ENCODE data around the gene FNIP2. TPM values are rescaled to one million over a fixed set of nuclear protein-coding genes. Genes with fewer than 3 reads are reported as not detected.
"Not testable (repeated sequence)": the region's sequence is repeated elsewhere in the genome, so short reads cannot be mapped to it uniquely, and the experiment has no call there.

Gene FNIP2
- polyA plus RNA-seq, 3 donors = 7.3 to 23.7 (median 9.6) TPM

GRCh38 chr4:158785718-158786117 lies 16.9 kb downstream of the FNIP2 start:
- H3K27ac ChIP-seq (ENCODE audit: low read depth, low read length) = no peak overlapping the region
- WGBS, 3 donors = 10 to 43% (median 33%) methylated on average over 1 of the region's 1 CpG

DNA sequence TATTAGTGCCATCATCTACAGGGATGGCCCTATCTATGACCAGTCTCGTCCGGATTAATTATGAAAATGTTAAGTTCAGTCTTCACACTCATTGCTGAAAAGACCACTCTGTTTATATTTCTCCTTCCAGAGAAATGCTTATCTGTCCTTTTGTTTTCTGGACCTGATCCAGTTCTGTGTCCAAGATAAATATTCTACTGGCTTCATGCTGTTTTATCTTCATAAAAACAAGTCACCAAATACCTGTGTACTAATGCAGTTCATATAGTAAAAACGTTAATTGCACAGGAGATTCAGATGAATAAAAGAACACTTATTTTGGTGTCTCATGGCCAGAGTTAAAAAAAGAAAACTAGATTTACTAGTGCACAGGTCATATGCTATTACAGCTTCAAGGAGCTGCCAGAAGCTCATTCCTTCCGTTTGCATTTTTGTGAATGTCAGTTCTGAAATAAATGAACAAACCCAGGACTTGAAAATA lies 17.3 kb downstream of the FNIP2 start:
- 13 to 26% (median 23%) methylated on average over 4 of the region's 4 CpGs for WGBS, 3 donors

DNA sequence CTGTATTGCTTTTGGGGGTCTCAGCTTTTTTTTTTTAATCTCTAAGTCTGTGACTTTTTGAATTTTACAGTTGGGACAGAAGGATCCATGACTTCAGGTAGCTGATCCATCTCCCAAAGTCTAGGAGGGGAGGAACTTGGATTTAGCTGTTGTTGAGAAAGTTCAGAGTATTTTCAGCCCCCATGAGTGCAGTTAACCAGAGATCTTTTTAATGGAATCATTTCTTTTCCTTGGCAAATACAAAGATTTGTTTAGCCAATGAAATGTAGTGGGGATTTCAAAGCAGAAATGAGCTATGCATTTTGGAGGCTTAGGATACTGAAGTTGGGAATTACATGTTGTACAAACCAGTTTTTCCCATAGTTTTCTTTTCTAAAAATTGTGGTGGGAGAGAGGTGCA lies 18.1 kb downstream of the FNIP2 start:
- H3K27ac ChIP-seq (ENCODE audit: low read depth, low read length) = no peak overlapping the region

More for the DNA sequence above, 17.3 kb downstream of the FNIP2 start:
- H3K27ac ChIP-seq (ENCODE audit: low read depth, low read length) = no peak overlapping the region

DNA sequence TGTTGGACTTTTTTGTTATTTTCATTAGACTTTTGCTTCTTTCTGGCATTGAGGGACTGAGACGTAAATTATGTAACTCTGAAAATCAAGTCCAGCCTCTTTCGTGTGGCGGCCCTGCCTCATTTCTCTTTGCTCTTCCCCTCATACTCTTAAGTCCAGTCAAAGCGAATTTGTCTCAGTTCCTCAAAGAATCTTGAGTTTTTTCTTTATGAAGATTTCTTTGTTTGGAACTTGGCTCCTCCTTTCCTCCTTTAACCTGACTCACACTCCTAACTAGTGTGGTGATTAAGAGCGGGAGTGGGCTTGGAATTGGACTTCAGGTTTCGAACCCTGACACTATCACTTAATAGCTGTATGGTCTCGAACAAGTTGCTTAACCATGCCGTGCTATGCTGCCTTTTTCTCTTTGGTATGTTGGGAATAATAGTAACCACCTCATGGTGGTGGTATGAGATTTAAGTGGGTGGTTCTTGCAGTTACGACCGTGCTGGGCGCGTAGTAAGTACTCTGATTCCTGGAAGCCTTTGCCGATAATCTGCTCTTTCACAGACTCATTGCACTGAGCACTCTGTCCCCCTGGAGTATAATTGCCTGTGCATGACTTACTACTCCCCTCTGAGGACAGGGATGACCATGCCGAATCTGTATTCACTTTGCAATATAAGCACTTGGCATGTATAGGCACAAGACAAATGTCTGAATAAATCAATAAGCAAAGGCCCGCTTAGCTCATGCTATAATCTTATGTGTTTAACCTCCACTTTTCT lies 19.1 kb downstream of the FNIP2 start:
- H3K27ac ChIP-seq (ENCODE audit: low read depth, low read length) = no peak overlapping the region

GRCh38 chr4:158788516-158788915 lies 19.7 kb downstream of the FNIP2 start:
- H3K27ac ChIP-seq (ENCODE audit: low read depth, low read length) = no peak overlapping the region
- WGBS, 3 donors = 29 to 83% (median 35%) methylated on average over 1 of the region's 1 CpG

More for the DNA sequence above, 19.1 kb downstream of the FNIP2 start:
- WGBS, 3 donors = 66 to 89% (median 77%) methylated on average over 15 of the region's 15 CpGs

- no peak overlapping the region for H3K27ac ChIP-seq (ENCODE audit: low read depth, low read length)
- WGBS, 3 donors = 92 to 93% (median 92%) methylated on average over 8 of the region's 8 CpGs
Measured at GRCh38 chr4:158789853-158790252, 21.0 kb downstream of the FNIP2 start.

GRCh38 chr4:158793021-158793420 lies 24.2 kb downstream of the FNIP2 start:
- WGBS, 3 donors = 76 to 79% (median 79%) methylated on average over 1 of the region's 1 CpG
- no peak overlapping the region for H3K27ac ChIP-seq (ENCODE audit: low read depth, low read length)

- 71 to 88% (median 71%) methylated on average over 1 of the region's 1 CpG for WGBS, 3 donors
Measured at GRCh38 chr4:158793430-158793829, 24.6 kb downstream of the FNIP2 start.

GRCh38 chr4:158796370-158797140 lies 27.7 kb downstream of the FNIP2 start:
- WGBS, 3 donors = 84 to 92% (median 85%) methylated on average over 7 of the region's 7 CpGs

More at GRCh38 chr4:158793430-158793829, 24.6 kb downstream of the FNIP2 start:
- H3K27ac ChIP-seq (ENCODE audit: low read depth, low read length) = not testable (repeated sequence)

GRCh38 chr4:158798062-158798461 lies 29.2 kb downstream of the FNIP2 start:
- 87 to 96% (median 95%) methylated on average over 7 of the region's 7 CpGs for WGBS, 3 donors

More at GRCh38 chr4:158796370-158797140, 27.7 kb downstream of the FNIP2 start:
- no peak overlapping the region for H3K27ac ChIP-seq (ENCODE audit: low read depth, low read length)

DNA sequence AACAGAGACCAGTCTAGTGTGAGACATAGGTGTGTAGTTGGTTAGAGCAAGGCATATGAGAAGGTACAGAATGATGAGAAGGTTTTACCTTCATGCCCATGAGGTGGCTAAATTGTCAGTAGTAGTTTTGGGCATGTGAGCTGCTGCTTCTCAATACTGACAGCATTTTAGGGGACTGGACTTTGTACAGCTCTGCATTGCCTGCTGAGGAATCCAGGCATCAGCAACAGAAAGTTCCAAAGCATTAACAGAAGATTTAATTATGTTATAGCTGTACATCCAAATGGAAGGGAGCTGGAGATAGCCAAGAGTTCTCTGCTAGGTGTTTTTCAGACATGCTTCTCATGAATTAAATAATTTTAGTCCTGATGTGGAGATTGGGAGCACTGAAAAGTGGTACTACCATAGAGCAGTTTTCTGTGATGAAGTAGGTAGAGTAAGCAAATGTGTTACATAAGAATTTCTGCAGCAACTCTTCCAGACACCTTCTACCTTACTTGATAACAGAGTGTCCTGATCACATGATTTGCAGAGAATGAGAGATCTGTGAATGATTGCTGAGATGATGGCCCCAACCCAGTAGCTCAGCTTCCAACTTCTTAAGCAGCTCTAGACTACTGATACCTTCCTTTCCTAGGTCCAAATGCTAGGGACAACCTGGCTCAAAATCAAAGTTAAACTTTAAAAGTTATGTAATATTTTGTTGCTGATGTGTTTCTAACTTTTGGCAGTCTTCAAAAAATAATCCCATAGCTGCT lies 30.4 kb downstream of the FNIP2 start:
- no peak overlapping the region for H3K27ac ChIP-seq (ENCODE audit: low read depth, low read length)

More at GRCh38 chr4:158798062-158798461, 29.2 kb downstream of the FNIP2 start:
- no peak overlapping the region for H3K27ac ChIP-seq (ENCODE audit: low read depth, low read length)

- H3K27ac ChIP-seq (ENCODE audit: low read depth, low read length) = no peak overlapping the region
- 26 to 69% (median 67%) methylated on average over 7 of the region's 7 CpGs for WGBS, 3 donors
Measured at GRCh38 chr4:158799856-158800255, 31.0 kb downstream of the FNIP2 start.

GRCh38 chr4:158801066-158801465 lies 32.2 kb downstream of the FNIP2 start:
- no peak overlapping the region for H3K27ac ChIP-seq (ENCODE audit: low read depth, low read length)
- WGBS, 3 donors = 70 to 85% (median 80%) methylated on average over 4 of the region's 4 CpGs

DNA sequence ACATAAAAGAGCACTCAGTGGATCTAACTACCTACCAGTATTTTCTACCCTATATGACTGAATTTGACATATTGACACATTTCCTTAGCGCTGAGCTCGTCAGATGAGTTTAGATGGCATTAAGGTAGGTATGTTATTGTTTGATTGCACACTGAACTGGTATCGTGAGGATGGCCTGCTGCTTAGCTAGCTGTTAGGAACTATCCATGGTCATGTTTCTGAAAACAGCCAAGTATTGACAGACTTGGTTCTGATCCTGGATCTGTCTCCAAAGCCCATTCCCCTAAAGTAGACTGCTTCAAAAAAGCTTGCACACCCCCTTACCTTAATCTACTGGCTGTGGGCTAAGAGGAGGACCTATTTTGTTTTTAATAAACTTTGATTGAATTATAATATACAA lies 32.9 kb downstream of the FNIP2 start:
- 91 to 96% (median 91%) methylated on average over 3 of the region's 3 CpGs for WGBS, 3 donors
- no peak overlapping the region for H3K27ac ChIP-seq (ENCODE audit: low read depth, low read length)

DNA sequence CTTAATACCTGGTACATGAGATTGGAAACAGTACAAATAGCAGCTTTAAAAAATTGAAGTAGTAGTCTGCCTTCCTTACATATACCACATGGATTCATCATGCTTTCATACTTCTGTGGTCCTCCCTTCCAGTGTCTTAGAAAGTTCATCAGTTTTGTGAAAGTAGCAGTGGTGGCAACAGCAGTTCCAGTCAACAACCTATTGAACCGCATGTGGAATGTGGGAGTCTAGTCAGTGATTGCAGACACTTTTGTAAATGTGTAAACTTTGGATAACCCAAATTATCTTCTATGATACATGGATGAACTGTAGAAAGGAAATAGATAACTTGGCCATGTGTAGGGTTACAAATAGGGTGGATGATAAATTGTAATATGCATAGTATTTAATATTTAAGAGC lies 34.1 kb downstream of the FNIP2 start:
- WGBS, 3 donors = 81 to 97% (median 86%) methylated on average over 1 of the region's 1 CpG

GRCh38 chr4:158805635-158806471 lies 37.0 kb downstream of the FNIP2 start:
- no peak overlapping the region for H3K27ac ChIP-seq (ENCODE audit: low read depth, low read length)
- 79 to 84% (median 80%) methylated on average over 10 of the region's 10 CpGs for WGBS, 3 donors

More for the DNA sequence above, 34.1 kb downstream of the FNIP2 start:
- H3K27ac ChIP-seq (ENCODE audit: low read depth, low read length) = no peak overlapping the region

DNA sequence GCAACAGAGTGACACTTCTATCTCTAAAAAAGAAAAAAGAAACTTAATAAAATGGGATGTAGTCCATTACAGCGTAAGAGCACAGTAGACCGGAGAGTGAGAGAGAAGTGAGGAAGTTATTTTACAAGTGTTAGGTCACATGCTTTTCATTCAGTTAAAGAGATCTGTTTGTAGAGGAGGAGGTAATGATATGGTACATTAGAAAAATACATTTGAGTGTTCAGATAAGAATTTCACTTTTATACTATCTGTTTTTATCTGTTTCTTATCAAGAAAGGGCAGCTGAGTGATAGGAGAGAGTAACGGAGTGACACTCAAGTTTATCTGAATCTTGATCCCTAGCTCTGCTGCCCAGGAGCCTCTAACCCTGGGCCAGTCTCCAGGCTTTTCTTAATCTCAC lies 38.9 kb downstream of the FNIP2 start:
- 46 to 68% (median 50%) methylated on average over 3 of the region's 3 CpGs for WGBS, 3 donors
- no peak overlapping the region for H3K27ac ChIP-seq (ENCODE audit: low read depth, low read length)

- 52 to 91% (median 74%) methylated on average over 3 of the region's 3 CpGs for WGBS, 3 donors
Measured at GRCh38 chr4:158808399-158808798, 39.6 kb downstream of the FNIP2 start.

More at GRCh38 chr4:158808399-158808798, 39.6 kb downstream of the FNIP2 start:
- no peak overlapping the region for H3K27ac ChIP-seq (ENCODE audit: low read depth, low read length)

All from adipose tissue (tissue), 3 donors.